WTC11 (cell line): Measurements from ENCODE around the gene CACNA2D1. TPM values are rescaled to one million over a fixed set of nuclear protein-coding genes. Genes with fewer than 3 reads are reported as not detected.

Experiments used
- ATAC-seq: fragments of 200-7000 bp; cut with Tn5 transposase; 2 replicates; pipeline ENCODE4 v1.10.0; 2021; ENCODE audit warnings: mild to moderate bottlenecking, moderate library complexity
- CTCF ChIA-PET: fragments of 300-600 bp; sonication (Branson Sonifier 250); formaldehyde crosslinking; loops from one replicate; lab custom pipeline; 2021; ENCODE audit warnings: antibody characterized with exemption; lab: Charles Lee
- POLR2A ChIA-PET: fragments of 350-600 bp; sonication (Branson Sonifier 250); formaldehyde crosslinking; loops from one replicate; lab custom pipeline; 2021; ENCODE audit warnings: antibody characterized with exemption; lab: Charles Lee
- DNase-seq: peaks from one replicate; pipeline ENCODE4 v3.0.0; 2021; ENCODE audit warnings: low spot score
- H3K27ac Mint-ChIP-seq: 2 replicates; pipeline ENCODE4 v1.8.0; 2021; ENCODE audit warnings: mixed read lengths
- H3K27me3 Mint-ChIP-seq: 2 replicates; pipeline ENCODE4 v1.8.0; 2021; ENCODE audit warnings: low read depth, mild to moderate bottlenecking, moderate library complexity, mixed read lengths
- H3K36me3 Mint-ChIP-seq: 2 replicates; pipeline ENCODE4 v1.8.0; 2021; ENCODE audit warnings: mixed read lengths
- H3K4me1 Mint-ChIP-seq: 2 replicates; pipeline ENCODE4 v1.8.0; 2022; ENCODE audit warnings: mixed read lengths
- H3K4me3 Mint-ChIP-seq: 2 replicates; pipeline ENCODE4 v1.8.0; 2021; ENCODE audit warnings: mild to moderate bottlenecking, moderate library complexity, mixed read lengths
- H3K9me3 Mint-ChIP-seq: 2 replicates; pipeline ENCODE4 v1.8.0; 2021; ENCODE audit warnings: mixed read lengths
- AR ChIP-seq: fragments of 250-450 bp; sonication (Bioruptor Pico); IDR thresholded peaks from 2 replicates; pipeline ENCODE4 v1.9.0; 2021; ENCODE audit warnings: mild to moderate bottlenecking
- ARID4B ChIP-seq: sonication (generic); formaldehyde crosslinking; IDR thresholded peaks from 2 replicates; pipeline ENCODE4 v1.8.0; 2023; ENCODE audit warnings: missing genetic modification reagents, mild to moderate bottlenecking, borderline replicate concordance
- CBFB ChIP-seq: sonication (generic); formaldehyde crosslinking; IDR thresholded peaks from 2 replicates; pipeline ENCODE4 v1.8.1; 2022; ENCODE audit warnings: mild to moderate bottlenecking, low read depth, missing genetic modification reagents
- ESRRA ChIP-seq: sonication (generic); formaldehyde crosslinking; IDR thresholded peaks from 2 replicates; pipeline ENCODE4 v1.8.1; 2022; ENCODE audit warnings: mild to moderate bottlenecking, missing genetic modification reagents, borderline replicate concordance
- GTF2I ChIP-seq: fragments of 250-450 bp; sonication (Bioruptor Pico); conservative IDR thresholded peaks from 2 replicates; pipeline ENCODE4 v1.4.0; 2021; ENCODE audit warnings: mild to moderate bottlenecking
- HMGA2 ChIP-seq: fragments of 250-450 bp; sonication (Bioruptor Pico); IDR thresholded peaks from 2 replicates; pipeline ENCODE4 v1.4.0; 2021; ENCODE audit warnings: mild to moderate bottlenecking, moderate library complexity
- MLX ChIP-seq: sonication (generic); formaldehyde crosslinking; IDR thresholded peaks from 2 replicates; pipeline ENCODE4 v1.8.1; 2023; ENCODE audit warnings: mild to moderate bottlenecking, missing genetic modification reagents, moderate library complexity
- MYBL2 ChIP-seq: sonication (generic); formaldehyde crosslinking; IDR thresholded peaks from 2 replicates; pipeline ENCODE4 v1.8.1; 2023; ENCODE audit warnings: mild to moderate bottlenecking, moderate library complexity, missing genetic modification reagents
- NFE2L1 ChIP-seq: sonication (generic); formaldehyde crosslinking; IDR thresholded peaks from 2 replicates; pipeline ENCODE4 v1.8.1; 2023; ENCODE audit warnings: missing genetic modification reagents
- NFYB ChIP-seq: sonication (generic); formaldehyde crosslinking; conservative IDR thresholded peaks from 2 replicates; pipeline ENCODE4 v1.8.0; 2022; ENCODE audit warnings: low read depth, missing genetic modification reagents
- NR3C1 ChIP-seq: sonication (generic); formaldehyde crosslinking; conservative IDR thresholded peaks from 2 replicates; pipeline ENCODE4 v1.8.1; 2023; ENCODE audit warnings: low read depth, mild to moderate bottlenecking, missing genetic modification reagents
- PRDM15 ChIP-seq: sonication (generic); formaldehyde crosslinking; IDR thresholded peaks from 2 replicates; pipeline ENCODE4 v1.8.0; 2022; ENCODE audit warnings: missing genetic modification reagents
- RORB ChIP-seq: fragments of 250-450 bp; sonication (Bioruptor Pico); IDR thresholded peaks from 2 replicates; pipeline ENCODE4 v1.9.0; 2021; ENCODE audit warnings: mild to moderate bottlenecking
- SP1 ChIP-seq: sonication (generic); formaldehyde crosslinking; conservative IDR thresholded peaks from 2 replicates; pipeline ENCODE4 v1.8.1; 2022; ENCODE audit warnings: missing genetic modification reagents
- TCF7 ChIP-seq: sonication (generic); formaldehyde crosslinking; IDR thresholded peaks from 2 replicates; pipeline ENCODE4 v1.8.0; 2022; ENCODE audit warnings: mild to moderate bottlenecking, low read depth, missing genetic modification reagents, moderate library complexity
- USF1 ChIP-seq: sonication (generic); formaldehyde crosslinking; IDR thresholded peaks from 2 replicates; pipeline ENCODE4 v1.8.0; 2022; ENCODE audit warnings: mild to moderate bottlenecking, missing genetic modification reagents
- ZNF121 ChIP-seq: sonication (generic); formaldehyde crosslinking; IDR thresholded peaks from 2 replicates; pipeline ENCODE4 v1.8.0; 2023; ENCODE audit warnings: missing genetic modification reagents
- ZNF423 ChIP-seq: fragments of 250-450 bp; sonication (Bioruptor Pico); IDR thresholded peaks from 2 replicates; pipeline ENCODE4 v2.1.2; 2022; ENCODE audit warnings: mild to moderate bottlenecking, moderate library complexity
- total RNA-seq: library from RNA; stranded (reverse); gene quantifications from 3 replicates; pipeline ENCODE4 v1.2.3, GENCODE V29; 2021

Gene CACNA2D1
- total RNA-seq, 1 experiment from 2014 or later = 33.3 TPM

GRCh38 chr7:82373926-82374635 lies 69.5 kb downstream of the CACNA2D1 start (continued):
- TF ChIP-seq ARID4B (no peak), MYBL2 (CRISPR knock-in tag) (no peak), PRDM15 (CRISPR knock-in tag) (no peak), AR (CRISPR knock-in tag) (no peak), SP1 (CRISPR knock-in tag) (no peak), USF1 (CRISPR knock-in tag) (no peak)

- Mint-ChIP-seq H3K9me3 (no peaks in the 10 kb centered on the region), H3K27me3 (no peaks in the 10 kb centered on the region), H3K36me3 (no peaks in the 10 kb centered on the region), H3K4me3 (no peak overlapping the region), H3K4me1 (peaks cover 26% of the 10 kb centered on the region), H3K27ac (peak overlapping the region; percentile 63; the same call in 1 of the 2 replicates)
- ATAC-seq (no peak), DNase-seq (no peak)
- CTCF ChIA-PET = no interaction called here
- POLR2A ChIA-PET = no interaction called here
- TF ChIP-seq RORB (CRISPR knock-in tag) (no peak), NR3C1 (CRISPR knock-in tag) (no peak), ESRRA (CRISPR knock-in tag) (no peak), TCF7 (CRISPR knock-in tag) (no peak), HMGA2 (no peak), NFYB (CRISPR knock-in tag) (no peak), ARID4B (no peak), SP1 (CRISPR knock-in tag) (no peak), ZNF423 (CRISPR knock-in tag) (no peak), MLX (no peak), NFE2L1 (CRISPR knock-in tag) (no peak), GTF2I (CRISPR knock-in tag) (no peak), ZNF121 (CRISPR knock-in tag) (no peak), CBFB (CRISPR knock-in tag) (no peak)
These were observed 78.9 kb downstream of the CACNA2D1 start for GRCh38 chr7:82364671-82365070.
